Upper lobe of right lung (tissue), 1 donor: ENCODE measurements around the gene EMP2. TPM values are rescaled to one million over a fixed set of nuclear protein-coding genes. Genes with fewer than 3 reads are reported as not detected.
"Not testable (repeated sequence)": the region's sequence is repeated elsewhere in the genome, so short reads cannot be mapped to it uniquely, and the experiment has no call there.

Experiments used
- ATAC-seq: fragments of 200-7000 bp; cut with Tn5 transposase; one replicate; pipeline ENCODE4 v1.9.1; 2020; ENCODE audit warnings: mild to moderate bottlenecking, moderate library complexity
- DNase-seq: peaks from one replicate; pipeline ENCODE4 v3.0.0-alpha.2; 2020
- H3K27ac ChIP-seq: fragments of 200-600 bp; one replicate; pipeline ENCODE4 v1.8.0; 2022
- H3K27me3 ChIP-seq: fragments of 200-600 bp; one replicate; pipeline ENCODE4 v1.8.0; 2022; ENCODE audit warnings: mild to moderate bottlenecking
- H3K36me3 ChIP-seq: fragments of 200-600 bp; one replicate; pipeline ENCODE4 v1.8.0; 2022
- H3K4me1 ChIP-seq: fragments of 200-600 bp; one replicate; pipeline ENCODE4 v1.8.0; 2022
- H3K4me3 ChIP-seq: fragments of 200-600 bp; one replicate; pipeline ENCODE4 v1.8.0; 2022; ENCODE audit warnings: mild to moderate bottlenecking
- H3K9me3 ChIP-seq: fragments of 200-600 bp; one replicate; pipeline ENCODE4 v1.8.0; 2022
- CTCF ChIP-seq: fragments of 200-600 bp; IDR thresholded peaks from one replicate; pipeline ENCODE4 v1.8.0; 2022; ENCODE audit warnings: antibody characterized with exemption
- intact Hi-C: fragments of 100-400 bp; cut with DNase I; formaldehyde crosslinking; loops from one replicate; pipeline ENCODE4 v1.11.0; 2022
- total RNA-seq: library from RNA; stranded (reverse); fragmentation: NEBNext Ultra II Directional; extraction: Animal tissue kit (Norgen Biotek cat#: 25700); gene quantifications from one replicate; pipeline ENCODE4 v1.2.1, GENCODE V29; 2021
- donor health status: DM: no; HTN: yes; CAD: no; lungs with severe emphysema.

Gene EMP2
- total RNA-seq, 1 donor from 2014 or later: 726 TPM

GRCh38 chr16:10622036-10622921, 41.9 kb upstream of the EMP2 start:
- DNase-seq (peak; percentile 81), ATAC-seq (peak; percentile 82)
- Histone ChIP-seq H3K36me3 (no peaks in the 10 kb centered on the region), H3K4me3 (no peak overlapping the region), H3K9me3 (no peaks in the 10 kb centered on the region), H3K27ac (peak overlapping the region; percentile 25), H3K4me1 (peaks cover 6% of the 10 kb centered on the region), H3K27me3 (no peaks in the 10 kb centered on the region)
- no peak for TF ChIP-seq CTCF
- intact Hi-C loops: no loop called here

- H3K4me3 ChIP-seq, ATAC-seq, intact Hi-C loops, H3K9me3 ChIP-seq, H3K27me3 ChIP-seq, H3K36me3 ChIP-seq, DNase-seq: not testable (repeated sequence)
- Histone ChIP-seq H3K27ac (peak overlapping the region; percentile 25), H3K4me1 (peaks cover 15% of the 10 kb centered on the region)
These were observed 41.0 kb upstream of the EMP2 start for GRCh38 chr16:10621216-10621949.

GRCh38 chr16:10620120-10620519, 39.7 kb upstream of the EMP2 start:
- ATAC-seq (no peak), DNase-seq (no peak)
- intact Hi-C loops: no loop called here
- H3K9me3 ChIP-seq: no peaks in the 10 kb centered on the region
- no peak overlapping the region for H3K4me3 ChIP-seq
- H3K4me1 ChIP-seq: peaks cover 18% of the 10 kb centered on the region
- no peaks in the 10 kb centered on the region for H3K27me3 ChIP-seq
- no peak for TF ChIP-seq CTCF
- peak overlapping the region; percentile 80 for H3K27ac ChIP-seq
- no peaks in the 10 kb centered on the region for H3K36me3 ChIP-seq

- peak; percentile 85 for DNase-seq
- Histone ChIP-seq H3K9me3 (no peaks in the 10 kb centered on the region), H3K4me3 (peak overlapping the region; percentile 26), H3K27ac (peak overlapping the region; percentile 80), H3K36me3 (no peaks in the 10 kb centered on the region), H3K4me1 (peaks cover 18% of the 10 kb centered on the region), H3K27me3 (no peaks in the 10 kb centered on the region)
- peak; percentile 54 for ATAC-seq
- intact Hi-C loops: no loop called here
- no peak for TF ChIP-seq CTCF
These were observed 39.0 kb upstream of the EMP2 start for GRCh38 chr16:10619271-10619849.

GRCh38 chr16:10618710-10619209, 38.4 kb upstream of the EMP2 start:
- DNase-seq: no peak
- Histone ChIP-seq H3K4me3 (peak overlapping the region; percentile 26), H3K9me3 (no peaks in the 10 kb centered on the region), H3K27me3 (no peaks in the 10 kb centered on the region), H3K27ac (peak overlapping the region; percentile 80), H3K36me3 (no peaks in the 10 kb centered on the region), H3K4me1 (peaks cover 18% of the 10 kb centered on the region)
- TF ChIP-seq CTCF: no peak
- ATAC-seq: no peak
- intact Hi-C loops: no loop called here
